D721Med (cell line): ENCODE data around the gene RIMS1.

Experiments
- DNase-seq: peaks from one replicate; pipeline ENCODE4 v3.0.0; 2011; ENCODE audit warnings: low spot score; ENCODE audit not compliant: insufficient read length
- FAIRE-seq: peaks from 2 replicates; lab custom pipeline; 2011; peaks lifted over from hg19 to GRCh38; lab: Jason Lieb, UNC
- TF ChIP-seq, protein P1 (sequence below): IDR thresholded peaks from 2 replicates; pipeline ENCODE4 v1.5.1; 2012; ENCODE audit warnings: mild to moderate bottlenecking, control low read depth; ENCODE audit not compliant: insufficient read depth; ENCODE audit errors: missing control alignments

Gene RIMS1

DNA sequence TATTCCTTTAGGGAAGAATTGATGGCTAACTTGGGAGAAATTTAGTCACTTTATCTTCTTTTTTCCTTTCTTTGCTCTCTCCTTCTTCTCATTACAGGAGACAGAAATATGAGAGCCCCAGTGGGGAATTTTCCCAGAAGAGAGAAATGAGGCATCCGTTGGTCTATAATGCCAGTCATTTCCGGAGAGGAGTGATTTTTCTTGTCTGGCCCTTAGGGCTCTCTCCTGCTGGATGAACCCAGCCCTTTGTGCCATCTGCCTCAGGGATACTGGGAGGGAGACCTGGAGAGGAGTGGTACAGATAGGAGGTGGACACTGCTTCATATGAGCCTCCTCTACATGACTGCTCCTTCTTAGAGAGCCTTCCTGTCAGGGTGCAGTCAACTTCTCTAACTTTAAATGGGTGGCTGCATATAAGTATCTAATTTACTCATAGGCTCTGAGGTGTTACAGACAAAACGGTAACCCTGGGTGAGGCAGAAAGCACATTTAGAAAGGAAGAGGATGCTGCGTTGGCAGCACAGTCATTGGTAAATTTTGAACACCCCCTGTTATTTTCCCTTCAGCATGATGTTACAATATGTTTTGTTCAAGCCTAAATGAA is 21.9 kb downstream of the RIMS1 start:
- TF ChIP-seq, protein P1, sequence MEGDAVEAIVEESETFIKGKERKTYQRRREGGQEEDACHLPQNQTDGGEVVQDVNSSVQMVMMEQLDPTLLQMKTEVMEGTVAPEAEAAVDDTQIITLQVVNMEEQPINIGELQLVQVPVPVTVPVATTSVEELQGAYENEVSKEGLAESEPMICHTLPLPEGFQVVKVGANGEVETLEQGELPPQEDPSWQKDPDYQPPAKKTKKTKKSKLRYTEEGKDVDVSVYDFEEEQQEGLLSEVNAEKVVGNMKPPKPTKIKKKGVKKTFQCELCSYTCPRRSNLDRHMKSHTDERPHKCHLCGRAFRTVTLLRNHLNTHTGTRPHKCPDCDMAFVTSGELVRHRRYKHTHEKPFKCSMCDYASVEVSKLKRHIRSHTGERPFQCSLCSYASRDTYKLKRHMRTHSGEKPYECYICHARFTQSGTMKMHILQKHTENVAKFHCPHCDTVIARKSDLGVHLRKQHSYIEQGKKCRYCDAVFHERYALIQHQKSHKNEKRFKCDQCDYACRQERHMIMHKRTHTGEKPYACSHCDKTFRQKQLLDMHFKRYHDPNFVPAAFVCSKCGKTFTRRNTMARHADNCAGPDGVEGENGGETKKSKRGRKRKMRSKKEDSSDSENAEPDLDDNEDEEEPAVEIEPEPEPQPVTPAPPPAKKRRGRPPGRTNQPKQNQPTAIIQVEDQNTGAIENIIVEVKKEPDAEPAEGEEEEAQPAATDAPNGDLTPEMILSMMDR: no peak
- no peak for FAIRE-seq

DNA sequence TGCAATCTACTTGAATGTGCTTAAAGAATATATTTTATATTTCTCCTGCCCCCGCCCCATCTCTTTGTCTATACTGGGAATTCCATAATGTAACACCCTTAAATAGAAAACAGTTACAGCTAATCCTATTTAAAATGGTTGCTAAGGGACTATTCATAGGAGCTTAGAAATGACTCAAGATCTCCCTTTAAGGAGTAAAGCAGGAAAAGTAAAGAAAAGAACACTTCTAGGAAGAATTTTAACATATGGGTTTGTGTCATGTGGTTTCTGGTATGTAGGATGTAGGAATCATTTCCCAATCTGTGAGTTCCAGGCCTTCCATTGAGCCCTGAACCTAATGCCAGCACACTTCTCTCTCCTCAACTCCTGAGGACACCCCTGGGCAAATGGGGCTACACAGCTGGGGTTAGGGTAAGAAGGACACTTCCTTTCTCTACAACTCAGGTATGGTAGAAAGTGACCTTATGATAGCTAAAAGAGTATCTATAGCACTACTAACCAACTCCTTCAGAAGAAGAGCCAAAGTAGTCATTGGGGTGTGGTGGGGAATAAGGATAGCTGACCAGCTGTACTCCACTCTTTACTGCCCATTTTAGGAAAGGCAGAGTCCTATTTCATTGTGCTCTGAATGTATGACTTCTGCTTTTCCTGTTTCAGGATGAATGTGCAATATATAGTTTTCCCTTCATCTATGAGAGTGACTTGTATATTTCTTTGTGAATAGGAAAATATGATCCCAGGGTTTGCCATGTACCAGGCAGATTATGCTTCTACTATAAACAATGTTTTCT is 27.3 kb downstream of the RIMS1 start:
- TF ChIP-seq, protein P1: no peak
- FAIRE-seq: no peak
- DNase-seq: no peak

More for the DNA sequence above, 21.9 kb downstream of the RIMS1 start:
- no peak for DNase-seq

DNA sequence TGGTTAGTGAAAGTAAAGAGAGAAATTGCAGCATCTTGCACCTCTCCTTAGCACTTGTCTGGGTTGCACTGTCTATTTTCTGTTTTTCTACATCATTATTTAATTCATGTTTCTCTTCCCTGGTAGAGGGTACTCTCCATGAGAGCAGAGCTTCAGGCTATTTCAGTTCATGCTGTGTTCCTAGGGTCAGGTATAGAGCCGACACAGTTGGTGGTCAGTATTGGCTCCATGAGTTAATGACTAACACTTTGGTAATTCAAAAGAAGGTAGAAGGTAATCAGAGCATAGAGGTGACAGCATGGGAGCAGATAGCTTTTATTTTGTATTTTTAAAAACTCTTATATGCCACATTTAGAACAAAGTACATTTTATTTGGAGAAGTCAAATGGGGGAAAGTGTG is 42.7 kb downstream of the RIMS1 start:
- DNase-seq: no peak
- TF ChIP-seq, protein P1: no peak
- no peak for FAIRE-seq

DNA sequence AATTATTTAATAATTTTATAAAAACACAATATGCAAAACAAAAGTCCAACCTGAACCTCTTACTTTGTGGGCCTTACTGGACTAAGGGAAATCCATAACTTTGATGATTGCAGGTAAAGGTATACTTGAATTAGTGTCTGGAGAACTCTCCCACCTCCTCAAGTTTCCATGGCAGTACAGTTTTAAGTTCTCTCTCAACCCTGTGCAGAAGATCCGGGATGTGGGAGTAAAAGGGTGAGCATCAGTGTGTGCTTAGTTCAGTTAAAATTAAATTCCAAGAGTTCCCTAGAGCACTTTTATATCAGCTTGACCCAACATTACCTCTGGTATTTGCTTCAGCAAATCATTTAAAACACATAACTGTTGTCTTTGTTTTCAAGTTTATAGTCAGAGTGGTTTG is 47.5 kb downstream of the RIMS1 start:
- TF ChIP-seq, protein P1: no peak
- FAIRE-seq (no peak), DNase-seq (no peak)

DNA sequence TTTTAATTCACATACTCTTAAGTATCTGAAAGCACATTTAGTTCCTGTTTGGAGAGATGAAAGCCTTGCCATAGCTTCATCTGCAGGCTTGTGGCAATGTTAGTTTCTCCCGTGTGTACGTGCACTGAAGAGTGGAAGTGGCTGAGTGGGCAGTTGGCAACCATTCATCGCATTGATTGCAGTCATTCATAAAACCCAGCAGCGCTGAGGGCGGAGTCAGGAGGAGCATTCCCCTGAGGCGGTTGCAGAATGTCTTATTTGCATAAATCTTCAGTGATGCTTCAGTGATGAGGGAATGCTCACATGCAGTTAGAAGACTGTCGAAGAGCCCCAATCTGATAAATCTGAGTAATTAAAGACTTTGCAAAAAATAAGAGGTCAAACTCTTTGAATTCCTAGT is 79.1 kb downstream of the RIMS1 start:
- TF ChIP-seq, protein P1: no peak
- no peak for DNase-seq
- FAIRE-seq: no peak

DNA sequence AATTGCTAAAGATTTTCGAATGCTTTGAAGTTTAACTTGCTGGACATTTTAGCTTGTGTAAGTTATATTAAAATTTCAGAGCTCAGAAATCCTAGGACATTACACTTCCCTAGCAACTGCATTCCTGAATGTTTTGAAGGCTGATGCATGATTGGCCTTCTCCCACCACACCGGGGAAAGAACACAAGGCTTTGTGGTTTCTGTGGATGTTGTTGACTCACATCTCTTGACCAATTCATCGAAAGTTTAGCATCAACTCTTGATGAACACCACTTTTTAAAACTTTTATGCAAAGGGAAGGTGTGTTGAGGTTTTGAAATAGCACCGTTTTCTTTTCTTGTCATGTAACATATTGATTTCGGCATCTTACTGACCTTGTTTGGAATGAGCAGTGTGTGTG is 81.1 kb downstream of the RIMS1 start:
- TF ChIP-seq, protein P1: no peak
- no peak for DNase-seq
- FAIRE-seq: no peak

DNA sequence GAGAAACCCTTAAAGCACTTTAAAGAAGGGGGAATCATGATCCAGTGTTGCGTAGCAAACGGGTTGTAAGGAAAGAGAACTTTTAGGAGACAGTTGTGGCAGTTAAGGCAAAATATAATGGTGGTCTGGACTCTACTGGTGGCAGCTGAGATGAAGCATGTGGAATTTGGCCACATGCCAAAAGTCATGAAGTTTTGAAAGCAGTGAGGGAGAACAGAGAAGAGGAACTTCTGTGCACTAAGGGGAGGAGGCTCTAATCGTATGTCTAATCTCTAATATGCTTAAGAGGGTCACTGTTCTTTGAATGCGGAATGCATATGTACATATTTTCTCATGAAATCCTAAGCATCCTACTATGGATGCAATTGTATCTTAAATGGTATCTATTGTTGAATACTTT is 91.5 kb downstream of the RIMS1 start:
- DNase-seq: no peak
- TF ChIP-seq, protein P1: no peak
- FAIRE-seq: no peak
